H1 (cell line): ENCODE results near the gene LRRC4C. TPM values are rescaled to one million over a fixed set of nuclear protein-coding genes. Genes with fewer than 3 reads are reported as not detected.

Experiments used
- CTCF ChIA-PET: fragments of 300-600 bp; sonication (Branson Sonifier 250); formaldehyde crosslinking; loops from one replicate; lab custom pipeline; 2021; ENCODE audit not compliant: partially characterized antibody; lab: Charles Lee
- POLR2A ChIA-PET: fragments of 300-600 bp; sonication (Branson Sonifier 250); formaldehyde crosslinking; loops from one replicate; lab custom pipeline; 2021; ENCODE audit warnings: inconsistent platforms; ENCODE audit not compliant: partially characterized antibody; lab: Charles Lee
- DNase-seq, 2 experiments: peaks; one replicate each; pipeline versions ENCODE4 v3.0.0 to v3.0.0-alpha.2; 2010 to 2022; ENCODE audit warnings: low spot score in 2 of 2, low read depth in 1 of 2, mixed read lengths in 1 of 2
- FAIRE-seq: peaks from 2 replicates; lab custom pipeline; 2011; peaks lifted over from hg19 to GRCh38; lab: Jason Lieb, UNC
- H2AFZ ChIP-seq: 2 replicates; pipeline ENCODE4 v1.8.1; 2012; ENCODE audit warnings: low read length, inconsistent platforms
- H2AK5ac ChIP-seq: 2 replicates; pipeline ENCODE4 v1.6.1; 2013; ENCODE audit warnings: low read depth, low read length
- H2BK120ac ChIP-seq: replicated peaks from 2 replicates; pipeline ENCODE3; 2013; ENCODE audit warnings: low read depth, low read length, inconsistent platforms
- H2BK12ac ChIP-seq: 2 replicates; pipeline ENCODE4 v1.6.1; 2013; ENCODE audit warnings: low read depth, low read length
- H2BK15ac ChIP-seq: 2 replicates; pipeline ENCODE4 v1.6.1; 2013; ENCODE audit warnings: low read length
- H2BK20ac ChIP-seq: 2 replicates; pipeline ENCODE4 v1.6.1; 2013; ENCODE audit warnings: low read length
- H2BK5ac ChIP-seq: 2 replicates; pipeline ENCODE4 v1.6.1; 2013; ENCODE audit warnings: low read depth, low read length
- H3K14ac ChIP-seq: 2 replicates; pipeline ENCODE4 v1.6.1; 2013; ENCODE audit warnings: inconsistent platforms; ENCODE audit not compliant: insufficient read length
- H3K18ac ChIP-seq: 2 replicates; pipeline ENCODE4 v1.6.1; 2013; ENCODE audit warnings: low read length; ENCODE audit errors: extremely low read depth
- H3K23ac ChIP-seq: 2 replicates; pipeline ENCODE4 v1.6.1; 2013; ENCODE audit warnings: inconsistent platforms; ENCODE audit not compliant: insufficient read length
- H3K23me2 ChIP-seq: 2 replicates; pipeline ENCODE4 v1.6.1; 2013; ENCODE audit warnings: low read depth, low read length
- H3K27ac ChIP-seq: 2 replicates; pipeline ENCODE4 v1.6.1; 2011; ENCODE audit warnings: low read depth, low read length, inconsistent platforms
- H3K27me3 ChIP-seq, 4 experiments: replicated peaks in 1 of 4; 1 replicate in 1 of 4; 2 replicates in 3 of 4; pipeline versions ENCODE4 v1.6.1 to v1.8.1; 2011 to 2013; ENCODE audit warnings: low read length in 3 of 4, mild to moderate bottlenecking in 3 of 4, inconsistent platforms in 2 of 4, mixed read lengths in 2 of 4, moderate library complexity in 1 of 4; ENCODE audit not compliant: control insufficient read depth in 3 of 4, insufficient read depth in 3 of 4; ENCODE audit errors: extremely low read depth in 1 of 4
- H3K36me3 ChIP-seq, 4 experiments: 2 replicates each; pipeline versions ENCODE4 v1.6.1 to v1.8.1; 2011 to 2013; ENCODE audit warnings: mild to moderate bottlenecking in 4 of 4, low read length in 3 of 4, moderate library complexity in 2 of 4, control low read depth in 1 of 4, inconsistent platforms in 1 of 4; ENCODE audit not compliant: insufficient read depth in 4 of 4, control insufficient read depth in 2 of 4
- H3K4ac ChIP-seq: replicated peaks from 2 replicates; pipeline ENCODE3; 2013; ENCODE audit warnings: low read length, low read depth, mixed read lengths, inconsistent platforms; ENCODE audit not compliant: insufficient read length
- H3K4me1 ChIP-seq, 4 experiments: replicated peaks in 1 of 4; 1 replicate in 1 of 4; 2 replicates in 3 of 4; pipeline versions ENCODE4 v1.6.1 to v1.8.1; 2011 to 2013; ENCODE audit warnings: low read length in 3 of 4, inconsistent platforms in 2 of 4, mixed read lengths in 1 of 4; ENCODE audit not compliant: insufficient read depth in 4 of 4, control insufficient read depth in 3 of 4
- H3K4me2 ChIP-seq, 2 experiments: 2 replicates each; pipeline versions ENCODE4 v1.6.1 to v1.8.1; 2011 to 2013; ENCODE audit warnings: low read depth in 2 of 2, low read length in 2 of 2, control low read depth in 1 of 2, inconsistent platforms in 1 of 2, mild to moderate bottlenecking in 1 of 2; ENCODE audit not compliant: insufficient read depth in 1 of 2
- H3K4me3 ChIP-seq, 4 experiments: fragments of 200-600, 300-600 bp in 1 of 4; sonication (generic), shearing (Covaris generic), sonication (Bioruptor Twin) in 1 of 4; 2 replicates each; pipeline versions ENCODE4 v1.5.1 to v1.8.1; 2011 to 2016; ENCODE audit warnings: low read length in 4 of 4, low read depth in 3 of 4, control low read depth in 2 of 4, inconsistent platforms in 2 of 4, mild to moderate bottlenecking in 2 of 4, mixed read lengths in 1 of 4, moderate library complexity in 1 of 4; ENCODE audit not compliant: insufficient read depth in 2 of 4; ENCODE audit errors: extremely low read depth in 1 of 4
- H3K56ac ChIP-seq: replicated peaks from 2 replicates; pipeline ENCODE3; 2013; ENCODE audit warnings: low read depth, mild to moderate bottlenecking, mixed read lengths, low read length, inconsistent platforms; ENCODE audit not compliant: insufficient read length
- H3K79me1 ChIP-seq: 2 replicates; pipeline ENCODE4 v1.6.1; 2013; ENCODE audit warnings: low read depth, low read length, control low read depth
- H3K79me2 ChIP-seq, 2 experiments: 2 replicates each; pipeline versions ENCODE4 v1.6.1 to v1.8.1; 2012 to 2013; ENCODE audit warnings: low read length in 2 of 2, mild to moderate bottlenecking in 2 of 2, inconsistent platforms in 1 of 2; ENCODE audit not compliant: insufficient read depth in 2 of 2, control insufficient read depth in 1 of 2
- H3K9ac ChIP-seq, 4 experiments: replicated peaks in 1 of 4; 1 replicate in 1 of 4; 2 replicates in 3 of 4; pipeline versions ENCODE4 v1.6.1 to v1.8.1; 2011 to 2013; ENCODE audit warnings: low read depth in 3 of 4, low read length in 3 of 4, control low read depth in 2 of 4, mild to moderate bottlenecking in 2 of 4, moderate library complexity in 2 of 4, inconsistent platforms in 1 of 4; ENCODE audit errors: extremely low read depth in 1 of 4
- H3K9me3 ChIP-seq, 2 experiments: 2 replicates each; pipeline versions ENCODE4 v1.6.1 to v1.8.1; 2012 to 2013; ENCODE audit warnings: mild to moderate bottlenecking in 2 of 2, moderate library complexity in 2 of 2, control low read depth in 1 of 2, inconsistent platforms in 1 of 2, low read depth in 1 of 2, low read length in 1 of 2, mixed read lengths in 1 of 2; ENCODE audit not compliant: insufficient read depth in 2 of 2
- H4K20me1 ChIP-seq, 2 experiments: replicated peaks in 1 of 2; 2 replicates each; pipeline versions ENCODE3 to v1.8.1; 2011 to 2013; ENCODE audit warnings: inconsistent platforms in 2 of 2, low read length in 2 of 2, mild to moderate bottlenecking in 1 of 2; ENCODE audit not compliant: insufficient read depth in 2 of 2, control insufficient read depth in 1 of 2
- H4K5ac ChIP-seq: 2 replicates; pipeline ENCODE4 v1.6.1; 2013; ENCODE audit warnings: low read length, low read depth, mixed read lengths, inconsistent platforms; ENCODE audit not compliant: insufficient read length
- H4K8ac ChIP-seq: 2 replicates; pipeline ENCODE4 v1.8.0; 2013; ENCODE audit warnings: mild to moderate bottlenecking, moderate library complexity, low read length, inconsistent platforms; ENCODE audit not compliant: insufficient read depth; ENCODE audit errors: extremely low read depth
- H4K91ac ChIP-seq: replicated peaks from 2 replicates; pipeline ENCODE3; 2013; ENCODE audit warnings: low read length, mixed read lengths, inconsistent platforms; ENCODE audit not compliant: insufficient read length
- BCL11A ChIP-seq, 2 experiments: IDR thresholded peaks; one replicate each; pipeline ENCODE4 v1.6.1; 2011; ENCODE audit warnings: low read depth in 2 of 2, low read length in 2 of 2, mild to moderate bottlenecking in 2 of 2
- CBX8 ChIP-seq: fragments of 300-800, 300-1000 bp; sonication (generic); IDR thresholded peaks from 2 replicates; pipeline ENCODE4 v1.7.1; 2016; ENCODE audit warnings: low read depth, low read length, borderline replicate concordance
- HDAC2 ChIP-seq, 2 experiments: fragments of 300-600 bp in 1 of 2; sonication (generic) in 1 of 2; IDR thresholded peaks; 2 replicates each; pipeline ENCODE4 v1.6.1; 2011 to 2012; ENCODE audit warnings: low read depth in 2 of 2, low read length in 2 of 2, mild to moderate bottlenecking in 2 of 2, moderate library complexity in 2 of 2, borderline replicate concordance in 1 of 2, inconsistent platforms in 1 of 2
- HDAC6 ChIP-seq: IDR thresholded peaks from one replicate; pipeline ENCODE4 v1.7.1; 2012; ENCODE audit warnings: low read depth, mild to moderate bottlenecking, inconsistent platforms, low read length, moderate library complexity
- JUND ChIP-seq: IDR thresholded peaks from 2 replicates; pipeline ENCODE4 v1.6.1; 2011; ENCODE audit warnings: mild to moderate bottlenecking, improper control_type of control experiment, low read length
- POU5F1 ChIP-seq: IDR thresholded peaks from 2 replicates; pipeline ENCODE4 v1.6.1; 2011; ENCODE audit warnings: low read depth, mild to moderate bottlenecking, low read length, moderate library complexity
- SP2 ChIP-seq: IDR thresholded peaks from 2 replicates; pipeline ENCODE4 v1.6.1; 2012; ENCODE audit warnings: mild to moderate bottlenecking, low read length, inconsistent platforms
- TAF1 ChIP-seq: IDR thresholded peaks from 2 replicates; pipeline ENCODE4 v1.6.1; 2011; ENCODE audit warnings: mild to moderate bottlenecking, low read depth, low read length
- WGBS, 2 experiments: shearing (Covaris generic) in 1 of 2; methylation state at CpG; one replicate each; pipeline versions ENCODE4 v1.1.6 to v1.1.7; 2013 to 2015; ENCODE audit warnings: low lambda C conversion rate in 2 of 2, mixed read lengths in 2 of 2, inconsistent platforms in 1 of 2, low coverage in 1 of 2, missing lambda C conversion rate in 1 of 2; ENCODE audit not compliant: insufficient replicate concordance in 2 of 2, insufficient coverage in 1 of 2, insufficient read length in 1 of 2; ENCODE audit errors: extremely low coverage in 1 of 2, missing lambda C conversion rate in 1 of 2; 5-methylcytosine and 5-hydroxymethylcytosine counted together
- polyA plus RNA-seq, 7 experiments: library from polyadenylated mRNA; depleted of rRNA in 3 of 7; stranded (reverse) in 5 of 7; unstranded in 2 of 7; fragments of >200 nt in 5 of 7; fragments of 200-250 nt in 2 of 7; gene quantifications; 1 replicate in 5 of 7; 2 replicates in 1 of 7; 4 replicates in 1 of 7; pipeline versions ENCODE4 v1.2.1 to v1.2.3, GENCODE V29; 2011 to 2013; ENCODE audit warnings: missing spikeins in 2 of 7, mixed read lengths in 2 of 7
- total RNA-seq: library from RNA; stranded (reverse); fragmentation: NEBNext Ultra II Directional; extraction: Animal tissue kit (Norgen Biotek cat#: 25700); gene quantifications from 2 replicates; pipeline ENCODE4 v1.2.1, GENCODE V29; 2021
- TF ChIP-seq, protein P1 (sequence below): IDR thresholded peaks from 2 replicates; pipeline ENCODE4 v1.6.1; 2012; ENCODE audit warnings: inconsistent platforms

Gene LRRC4C
- total and polyA plus RNA-seq, 2 of the 8 experiments (the other 6 are each of a cell fraction or from before 2014, with no cell fraction given) = 0.23 to 2.2 TPM

DNA sequence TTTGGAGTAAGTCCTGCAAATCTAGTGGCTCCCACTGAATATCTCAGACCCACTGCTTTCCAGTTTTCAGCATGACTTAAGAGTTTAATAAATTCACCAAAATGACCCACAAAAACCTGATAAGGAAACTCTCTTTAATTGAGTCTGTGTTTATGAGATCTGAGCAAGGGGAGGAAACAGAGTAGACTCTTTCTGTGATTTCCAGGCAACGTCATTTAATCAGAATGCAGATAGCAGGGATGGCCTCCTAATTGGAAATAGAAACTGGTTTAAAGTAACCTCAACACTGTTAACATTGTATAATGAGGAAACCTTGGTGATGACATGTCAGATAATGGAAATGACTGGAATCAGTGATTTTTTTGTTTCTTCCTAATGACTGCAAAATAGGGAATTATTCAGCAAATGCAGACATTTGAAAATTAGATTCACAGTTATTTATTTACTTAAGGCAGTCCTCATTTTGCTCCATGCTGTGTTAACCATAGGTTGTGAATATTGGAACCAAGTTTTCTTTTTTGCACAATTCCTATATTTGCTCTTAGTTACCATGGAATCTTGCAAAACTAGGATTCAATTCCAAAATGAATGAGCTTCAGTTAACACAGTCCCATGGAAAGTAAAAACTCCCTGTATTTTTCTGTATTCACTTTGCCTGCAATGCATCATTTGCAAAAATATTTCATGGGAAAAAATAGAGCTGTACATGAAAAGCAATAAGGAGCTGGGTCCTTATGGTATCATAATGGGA lies 1324.5 kb downstream of the LRRC4C start:
- H3K18ac ChIP-seq = no peak overlapping the region
- no peak overlapping the region for H2BK15ac ChIP-seq
- no peak overlapping the region for H3K4me2 ChIP-seq
- H4K8ac ChIP-seq = no peak overlapping the region
- H2BK20ac ChIP-seq = no peak overlapping the region
- no peaks in the 10 kb centered on the region for H3K23me2 ChIP-seq
- no peak overlapping the region for H2BK120ac ChIP-seq
- H3K27me3 ChIP-seq = no peaks in the 10 kb centered on the region
- H2AK5ac ChIP-seq = no peak overlapping the region
- POLR2A ChIA-PET = no interaction called here
- no peak overlapping the region for H4K91ac ChIP-seq
- H3K79me1 ChIP-seq = no peaks in the 10 kb centered on the region
- WGBS, 2 experiments = 80% methylated on average over 1 of the region's 1 CpG; no CpG with 5 or more reads in 1 of the 2 experiments
- no peak for FAIRE-seq
- no peak overlapping the region for H2BK12ac ChIP-seq
- H3K23ac ChIP-seq = no peak overlapping the region
- H3K4me1 ChIP-seq = no peaks in the 10 kb centered on the region
- no peaks in the 10 kb centered on the region for H3K9me3 ChIP-seq
- no peak overlapping the region for H3K14ac ChIP-seq
- CTCF ChIA-PET = interaction anchor here (0.6 to 2.8 kb wide), 3 partner anchors 159 to 1272 kb away, joined by 3 to 9 read pairs (median 6); no protein-coding TSS in a partner anchor
- no peak for DNase-seq
- no peaks in the 10 kb centered on the region for H3K36me3 ChIP-seq
- H3K56ac ChIP-seq = no peak overlapping the region
- no peak overlapping the region for H2BK5ac ChIP-seq
- H3K27ac ChIP-seq = no peak overlapping the region
- H2AFZ ChIP-seq = no peak overlapping the region
- no peak for TF ChIP-seq HDAC2 (IDR thresholded peaks at IDR 0.05; ENCODE audit: borderline replicate concordance in 1 of 2, low read depth in 2 of 2, low read length in 2 of 2)
- no peak for TF ChIP-seq BCL11A (IDR thresholded peaks at IDR 0.05; ENCODE audit: low read depth in 2 of 2, low read length in 2 of 2)
- no peak for TF ChIP-seq POU5F1
- no peak for TF ChIP-seq TAF1
- no peak for TF ChIP-seq SP2
- no peak for TF ChIP-seq HDAC6
- TF ChIP-seq JUND = no peak
- TF ChIP-seq CBX8 = no peak
- TF ChIP-seq, protein P1, sequence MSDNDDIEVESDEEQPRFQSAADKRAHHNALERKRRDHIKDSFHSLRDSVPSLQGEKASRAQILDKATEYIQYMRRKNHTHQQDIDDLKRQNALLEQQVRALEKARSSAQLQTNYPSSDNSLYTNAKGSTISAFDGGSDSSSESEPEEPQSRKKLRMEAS = no peak
- TF ChIP-seq, all 59 proteins: peak for 0
- no peak overlapping the region for H3K9ac ChIP-seq
- no peaks in the 10 kb centered on the region for H4K20me1 ChIP-seq
- no peaks in the 10 kb centered on the region for H3K79me2 ChIP-seq
- H3K4me3 ChIP-seq = no peak overlapping the region
- no peak overlapping the region for H3K4ac ChIP-seq
- no peak overlapping the region for H4K5ac ChIP-seq
